ENCODE data around the gene GIPC3. TPM values are rescaled to one million over a fixed set of nuclear protein-coding genes. Genes with fewer than 3 reads are reported as not detected.

The GIPC3 gene, protein sequence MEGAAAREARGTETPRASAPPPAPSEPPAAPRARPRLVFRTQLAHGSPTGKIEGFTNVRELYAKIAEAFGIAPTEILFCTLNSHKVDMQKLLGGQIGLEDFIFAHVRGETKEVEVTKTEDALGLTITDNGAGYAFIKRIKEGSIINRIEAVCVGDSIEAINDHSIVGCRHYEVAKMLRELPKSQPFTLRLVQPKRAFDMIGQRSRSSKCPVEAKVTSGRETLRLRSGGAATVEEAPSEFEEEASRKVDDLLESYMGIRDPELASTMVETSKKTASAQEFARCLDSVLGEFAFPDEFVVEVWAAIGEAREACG
- total RNA-seq, result 0.52 TPM
- 0.91 TPM for polyA plus RNA-seq
- long read RNA-seq, donor 1, result 0 reads
- long read RNA-seq, donor 2, full-length matches to known transcripts, result 6 of 6 reads
- long read RNA-seq, donor 2, partial matches to known transcripts, result 0 of 6 reads
- long read RNA-seq, donor 2, other reads (novel, unspliced or antisense), result 0 of 6 reads
- long read RNA-seq, donor 3, result 0 reads
- long read RNA-seq, donor 4, result 0 reads
- long read RNA-seq, donor 5, full-length matches to known transcripts, result 2 of 2 reads
- long read RNA-seq, donor 5, partial matches to known transcripts, result 0 of 2 reads
- long read RNA-seq, donor 5, other reads (novel, unspliced or antisense), result 0 of 2 reads
- long read RNA-seq, donor 6, result 0 reads
- long read RNA-seq, donor 7, full-length matches to known transcripts, result 1 of 1 reads
- long read RNA-seq, donor 7, partial matches to known transcripts, result 0 of 1 reads
- long read RNA-seq, donor 7, other reads (novel, unspliced or antisense), result 0 of 1 reads
- long read RNA-seq, donor 8, result 0 reads
- long read RNA-seq, donor 9, result 0 reads
- long read RNA-seq, donor 10, result 0 reads

DNA sequence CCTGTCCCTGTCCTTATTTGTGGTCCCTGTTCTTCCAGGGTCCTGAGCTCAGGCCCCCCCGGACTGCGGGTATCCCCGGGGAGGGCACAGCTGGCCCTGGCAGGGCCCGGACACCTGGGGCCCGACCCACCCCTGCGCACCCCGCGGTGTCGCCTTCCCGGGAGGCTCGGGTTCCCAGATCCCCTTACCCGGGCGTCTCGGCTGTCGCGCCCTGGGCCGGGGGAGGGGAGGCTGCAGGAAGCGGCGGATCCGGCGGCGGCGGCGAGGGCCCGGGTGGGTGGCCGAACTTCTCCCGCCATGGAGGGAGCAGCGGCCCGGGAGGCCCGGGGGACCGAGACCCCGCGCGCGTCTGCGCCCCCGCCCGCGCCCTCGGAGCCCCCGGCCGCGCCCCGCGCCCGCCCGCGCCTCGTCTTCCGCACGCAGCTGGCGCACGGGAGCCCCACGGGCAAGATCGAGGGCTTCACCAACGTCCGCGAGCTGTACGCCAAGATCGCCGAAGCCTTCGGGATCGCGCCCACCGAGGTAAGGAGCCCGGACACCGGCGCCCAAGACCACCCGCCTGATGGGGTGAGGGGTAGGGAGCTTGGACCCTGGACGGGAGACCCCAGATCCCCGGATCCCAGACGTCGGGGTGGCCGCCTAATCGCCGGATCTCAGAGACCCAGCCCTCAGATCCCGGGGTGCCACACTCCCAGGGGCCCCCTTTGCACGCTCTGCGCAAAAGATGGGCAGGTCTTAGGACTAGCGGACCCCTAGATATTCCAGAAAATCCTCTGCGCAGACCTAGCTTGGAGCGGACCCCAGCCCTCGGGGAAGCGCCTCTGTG lies at the start of gene GIPC3:
GIPC3 (plus strand) TSS at position 178 of the 826 bp plus-strand sequence; CDS start at position 298, 120 bp downstream.
- H3K27ac ChIP-seq (ENCODE audit: low read depth in 1 of 2, low read length in 1 of 2), result no peak within 1 kb of the TSS
- no peak for DNase-seq (ENCODE audit: low read depth in 6 of 9, low spot score in 9 of 9)

DNA sequence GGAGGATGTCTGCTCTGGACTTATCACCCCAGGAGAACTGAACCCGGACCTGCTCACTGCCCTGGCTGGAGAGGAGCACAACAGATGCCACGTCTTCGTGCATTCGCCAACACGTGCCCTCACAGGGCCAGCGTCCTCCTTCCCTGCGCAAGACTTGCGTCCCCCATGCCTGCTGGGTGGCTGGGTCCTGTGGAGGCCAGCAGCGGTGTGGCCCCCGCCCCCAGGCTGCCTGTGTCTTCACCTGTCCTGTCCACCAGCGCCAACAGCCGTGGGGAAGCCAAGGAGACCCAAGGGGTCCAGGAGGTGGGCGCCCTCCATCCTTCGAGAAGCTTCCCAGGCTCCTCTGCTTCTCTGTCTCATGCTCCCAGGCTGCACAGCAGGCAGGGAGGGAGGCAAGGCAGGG lies 49.7 kb upstream of the GIPC3 start:
- WGBS, result 97% methylated on average over 14 of the region's 14 CpGs
- no peaks in the 10 kb centered on the region for H3K27me3 ChIP-seq (ENCODE audit: control insufficient read depth in 2 of 2, insufficient read depth in 1 of 2, low read length in 1 of 2)
- no peak overlapping the region for H3K27ac ChIP-seq (ENCODE audit: low read depth in 1 of 2, low read length in 1 of 2)

More for the DNA sequence above, at the start of gene GIPC3:
- Histone ChIP-seq H3K9me3 (ENCODE audit: control insufficient read depth in 2 of 2, insufficient read depth in 1 of 2, low read length in 1 of 2) (peaks cover 0 to 15% of the 10 kb centered on the region in 2 donors), H3K4me3 (ENCODE audit: low read length in 2 of 2) (peak within 1 kb of the TSS in 1 of 2 donors; percentile 42), H3K36me3 (ENCODE audit: control insufficient read depth in 2 of 2, insufficient read depth in 2 of 2, low read length in 1 of 2) (no peaks in the 10 kb centered on the region), H3K27me3 (ENCODE audit: control insufficient read depth in 2 of 2, insufficient read depth in 1 of 2, low read length in 1 of 2) (peaks cover 14 to 34% of the 10 kb centered on the region in 2 donors), H3K4me1 (ENCODE audit: control insufficient read depth in 2 of 2, insufficient read depth in 2 of 2, low read length in 2 of 2) (peaks cover 3 to 5% of the 10 kb centered on the region in 2 donors)
- WGBS, result 2% methylated on average over 84 of the region's 84 CpGs

DNA sequence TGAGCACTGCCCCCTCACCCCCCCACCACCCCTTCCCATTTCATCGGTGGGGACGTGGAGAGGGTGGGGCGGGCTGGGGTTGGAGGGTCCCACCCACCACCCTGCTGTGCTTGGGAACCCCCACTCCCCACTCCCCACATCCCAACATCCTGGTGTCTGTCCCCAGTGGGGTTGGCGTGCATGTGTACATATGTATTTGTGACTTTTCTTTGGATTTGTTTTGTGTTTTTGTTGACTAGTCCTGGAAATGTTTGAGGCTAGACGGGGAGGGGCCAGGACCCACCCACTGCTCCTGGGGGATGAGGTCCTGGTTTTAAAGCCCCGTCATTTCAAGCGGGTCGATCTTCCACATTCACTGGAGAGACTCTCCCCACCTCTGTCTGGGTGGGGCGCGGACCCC lies 49.3 kb upstream of the GIPC3 start:
- Histone ChIP-seq H3K27me3 (ENCODE audit: control insufficient read depth in 2 of 2, insufficient read depth in 1 of 2, low read length in 1 of 2) (no peaks in the 10 kb centered on the region), H3K36me3 (ENCODE audit: control insufficient read depth in 2 of 2, insufficient read depth in 2 of 2, low read length in 1 of 2) (peaks cover 71 to 75% of the 10 kb centered on the region in 2 donors), H3K4me1 (ENCODE audit: control insufficient read depth in 2 of 2, insufficient read depth in 2 of 2, low read length in 2 of 2) (no peaks in the 10 kb centered on the region), H3K4me3 (ENCODE audit: low read length in 2 of 2) (no peak overlapping the region), H3K9me3 (ENCODE audit: control insufficient read depth in 2 of 2, insufficient read depth in 1 of 2, low read length in 1 of 2) (peaks cover 0 to 8% of the 10 kb centered on the region in 2 donors), H3K27ac (ENCODE audit: low read depth in 1 of 2, low read length in 1 of 2) (no peak overlapping the region)
- DNase-seq (ENCODE audit: low read depth in 6 of 9, low spot score in 9 of 9), result no peak
- 96% methylated on average over 10 of the region's 10 CpGs for WGBS

More for the DNA sequence above, 49.7 kb upstream of the GIPC3 start:
- Histone ChIP-seq H3K4me3 (ENCODE audit: low read length in 2 of 2) (no peak overlapping the region), H3K9me3 (ENCODE audit: control insufficient read depth in 2 of 2, insufficient read depth in 1 of 2, low read length in 1 of 2) (peaks cover 0 to 8% of the 10 kb centered on the region in 2 donors), H3K4me1 (ENCODE audit: control insufficient read depth in 2 of 2, insufficient read depth in 2 of 2, low read length in 2 of 2) (no peaks in the 10 kb centered on the region), H3K36me3 (ENCODE audit: control insufficient read depth in 2 of 2, insufficient read depth in 2 of 2, low read length in 1 of 2) (peaks cover 75 to 79% of the 10 kb centered on the region in 2 donors)
- DNase-seq (ENCODE audit: low read depth in 6 of 9, low spot score in 9 of 9), result no peak

GRCh38 chr19:3536429-3537100 lies 48.7 kb upstream of the GIPC3 start:
- DNase-seq (ENCODE audit: low read depth in 6 of 9, low spot score in 9 of 9), result no peak
- H3K27ac ChIP-seq (ENCODE audit: low read depth in 1 of 2, low read length in 1 of 2), result no peak overlapping the region
- H3K4me1 ChIP-seq (ENCODE audit: control insufficient read depth in 2 of 2, insufficient read depth in 2 of 2, low read length in 2 of 2), result no peaks in the 10 kb centered on the region
- 97% methylated on average over 27 of the region's 27 CpGs for WGBS
- peaks cover 65 to 69% of the 10 kb centered on the region in 2 donors for H3K36me3 ChIP-seq (ENCODE audit: control insufficient read depth in 2 of 2, insufficient read depth in 2 of 2, low read length in 1 of 2)
- H3K9me3 ChIP-seq (ENCODE audit: control insufficient read depth in 2 of 2, insufficient read depth in 1 of 2, low read length in 1 of 2), result peaks cover 0 to 8% of the 10 kb centered on the region in 2 donors
- no peaks in the 10 kb centered on the region for H3K27me3 ChIP-seq (ENCODE audit: control insufficient read depth in 2 of 2, insufficient read depth in 1 of 2, low read length in 1 of 2)
- H3K4me3 ChIP-seq (ENCODE audit: low read length in 2 of 2), result no peak overlapping the region

GRCh38 chr19:3537101-3537437 lies 48.2 kb upstream of the GIPC3 start:
- peaks cover 0 to 8% of the 10 kb centered on the region in 2 donors for H3K9me3 ChIP-seq (ENCODE audit: control insufficient read depth in 2 of 2, insufficient read depth in 1 of 2, low read length in 1 of 2)
- no peak overlapping the region for H3K27ac ChIP-seq (ENCODE audit: low read depth in 1 of 2, low read length in 1 of 2)
- no peak overlapping the region for H3K4me3 ChIP-seq (ENCODE audit: low read length in 2 of 2)
- no peaks in the 10 kb centered on the region for H3K27me3 ChIP-seq (ENCODE audit: control insufficient read depth in 2 of 2, insufficient read depth in 1 of 2, low read length in 1 of 2)
- WGBS, result 93% methylated on average over 13 of the region's 13 CpGs
- peaks cover 60 to 64% of the 10 kb centered on the region in 2 donors for H3K36me3 ChIP-seq (ENCODE audit: control insufficient read depth in 2 of 2, insufficient read depth in 2 of 2, low read length in 1 of 2)
- no peaks in the 10 kb centered on the region for H3K4me1 ChIP-seq (ENCODE audit: control insufficient read depth in 2 of 2, insufficient read depth in 2 of 2, low read length in 2 of 2)
- no peak for DNase-seq (ENCODE audit: low read depth in 6 of 9, low spot score in 9 of 9)

DNA sequence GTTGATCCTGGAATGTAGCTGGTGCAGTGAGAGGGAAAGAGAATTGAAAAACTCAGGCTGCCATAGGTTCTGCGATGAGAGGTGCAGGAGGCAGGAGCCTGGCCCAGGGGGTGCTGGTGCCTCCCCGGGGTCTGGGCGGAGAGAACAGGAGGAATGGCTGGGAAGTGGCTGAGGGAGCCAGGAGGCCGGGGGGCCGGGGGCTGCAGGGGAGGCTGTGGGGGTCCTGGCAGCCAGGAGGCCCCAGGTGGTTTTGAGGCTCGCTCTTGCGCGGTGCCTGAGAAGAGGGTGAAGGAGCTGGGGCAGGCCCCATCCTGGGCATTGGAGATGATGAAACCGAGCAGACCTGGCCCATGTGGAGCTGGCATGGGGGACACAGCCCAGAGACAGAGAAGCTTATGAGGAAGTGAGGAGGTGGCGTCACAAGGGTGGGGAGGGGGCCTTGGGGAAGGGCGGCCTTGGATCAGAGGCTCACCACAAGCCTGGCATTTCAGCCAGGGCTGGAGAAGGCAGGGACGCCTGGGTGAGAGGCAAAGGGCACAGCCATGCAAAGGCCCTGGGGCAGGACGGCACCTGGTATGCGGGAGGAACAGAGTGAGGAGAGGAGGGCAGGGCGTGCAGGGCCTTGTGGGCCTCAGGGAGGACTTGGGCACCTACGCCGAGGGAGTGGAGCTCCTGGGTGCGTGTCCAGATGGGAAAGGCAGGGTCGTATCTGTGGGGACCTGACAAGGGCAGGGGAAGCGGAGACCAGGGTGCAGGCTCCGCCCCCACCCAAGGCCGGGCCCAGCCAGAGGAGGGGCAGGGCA lies 47.6 kb upstream of the GIPC3 start:
- Histone ChIP-seq H3K9me3 (ENCODE audit: control insufficient read depth in 2 of 2, insufficient read depth in 1 of 2, low read length in 1 of 2) (peaks cover 0 to 8% of the 10 kb centered on the region in 2 donors), H3K27me3 (ENCODE audit: control insufficient read depth in 2 of 2, insufficient read depth in 1 of 2, low read length in 1 of 2) (no peaks in the 10 kb centered on the region), H3K4me3 (ENCODE audit: low read length in 2 of 2) (no peak overlapping the region), H3K36me3 (ENCODE audit: control insufficient read depth in 2 of 2, insufficient read depth in 2 of 2, low read length in 1 of 2) (peaks cover 57 to 61% of the 10 kb centered on the region in 2 donors), H3K27ac (ENCODE audit: low read depth in 1 of 2, low read length in 1 of 2) (no peak overlapping the region), H3K4me1 (ENCODE audit: control insufficient read depth in 2 of 2, insufficient read depth in 2 of 2, low read length in 2 of 2) (no peaks in the 10 kb centered on the region)
- no peak for DNase-seq (ENCODE audit: low read depth in 6 of 9, low spot score in 9 of 9)
- 92% methylated on average over 22 of the region's 22 CpGs for WGBS

GRCh38 chr19:3538258-3538929 lies 46.9 kb upstream of the GIPC3 start:
- no peaks in the 10 kb centered on the region for H3K27me3 ChIP-seq (ENCODE audit: control insufficient read depth in 2 of 2, insufficient read depth in 1 of 2, low read length in 1 of 2)
- no peak for DNase-seq (ENCODE audit: low read depth in 6 of 9, low spot score in 9 of 9)
- H3K4me3 ChIP-seq (ENCODE audit: low read length in 2 of 2), result no peak overlapping the region
- WGBS, result 94% methylated on average over 25 of the region's 25 CpGs
- no peaks in the 10 kb centered on the region for H3K4me1 ChIP-seq (ENCODE audit: control insufficient read depth in 2 of 2, insufficient read depth in 2 of 2, low read length in 2 of 2)
- no peak overlapping the region for H3K27ac ChIP-seq (ENCODE audit: low read depth in 1 of 2, low read length in 1 of 2)
- H3K9me3 ChIP-seq (ENCODE audit: control insufficient read depth in 2 of 2, insufficient read depth in 1 of 2, low read length in 1 of 2), result peaks cover 0 to 8% of the 10 kb centered on the region in 2 donors
- H3K36me3 ChIP-seq (ENCODE audit: control insufficient read depth in 2 of 2, insufficient read depth in 2 of 2, low read length in 1 of 2), result peaks cover 53 to 61% of the 10 kb centered on the region in 2 donors
